Astrocyte (in vitro differentiated cells and primary cell): ENCODE results near the gene COP1. TPM values are rescaled to one million over a fixed set of nuclear protein-coding genes. Genes with fewer than 3 reads are reported as not detected.

ENCODE experiments used
- DNase-seq: peaks from one replicate; pipeline ENCODE4 v3.0.0-alpha.2; 2010; ENCODE audit warnings: low read depth
- FAIRE-seq: peaks from 2 replicates; lab custom pipeline; 2011; peaks lifted over from hg19 to GRCh38; lab: Jason Lieb, UNC
- H2AFZ ChIP-seq: 2 replicates; pipeline ENCODE4 v1.6.0; 2012; ENCODE audit warnings: low read depth, low read length, inconsistent platforms
- H3K27ac ChIP-seq: 2 replicates; pipeline ENCODE4 v1.5.1; 2011; ENCODE audit warnings: low read depth, low read length, inconsistent platforms
- H3K27me3 ChIP-seq: 2 replicates; pipeline ENCODE4 v1.6.0; 2011; ENCODE audit warnings: low read length, inconsistent platforms; ENCODE audit not compliant: insufficient read depth
- H3K36me3 ChIP-seq: 2 replicates; pipeline ENCODE4 v1.5.1; 2011; ENCODE audit warnings: low read length, inconsistent platforms; ENCODE audit not compliant: insufficient read depth
- H3K4me1 ChIP-seq: 2 replicates; pipeline ENCODE4 v1.5.1; 2011; ENCODE audit warnings: low read length, inconsistent platforms; ENCODE audit not compliant: insufficient read depth
- H3K4me2 ChIP-seq: 2 replicates; pipeline ENCODE4 v1.6.0; 2012; ENCODE audit warnings: low read length, inconsistent platforms
- H3K4me3 ChIP-seq: 2 replicates; pipeline ENCODE4 v1.5.1; 2011; ENCODE audit warnings: low read depth, mild to moderate bottlenecking, low read length, inconsistent platforms; ENCODE audit not compliant: insufficient read depth
- H3K79me2 ChIP-seq: 2 replicates; pipeline ENCODE4 v1.6.0; 2012; ENCODE audit warnings: mild to moderate bottlenecking, low read length, inconsistent platforms; ENCODE audit not compliant: insufficient read depth
- H3K9ac ChIP-seq: 2 replicates; pipeline ENCODE4 v1.6.0; 2012; ENCODE audit warnings: mild to moderate bottlenecking, low read length, inconsistent platforms
- H3K9me3 ChIP-seq: 2 replicates; pipeline ENCODE4 v1.5.1; 2012; ENCODE audit warnings: low read depth, mild to moderate bottlenecking, low read length, inconsistent platforms; ENCODE audit not compliant: insufficient read depth
- H4K20me1 ChIP-seq: 2 replicates; pipeline ENCODE4 v1.6.0; 2012; ENCODE audit warnings: low read length, inconsistent platforms; ENCODE audit not compliant: insufficient read depth
- H3K27ac Mint-ChIP-seq: one replicate; pipeline ENCODE4 v1.8.0; 2021; ENCODE audit warnings: mild to moderate bottlenecking, mixed read lengths; ENCODE audit not compliant: unreplicated experiment
- H3K27me3 Mint-ChIP-seq: one replicate; pipeline ENCODE4 v1.8.0; 2021; ENCODE audit warnings: low read depth, mixed read lengths; ENCODE audit not compliant: unreplicated experiment
- H3K36me3 Mint-ChIP-seq: one replicate; pipeline ENCODE4 v1.8.0; 2021; ENCODE audit warnings: low read depth, mixed read lengths; ENCODE audit not compliant: unreplicated experiment
- H3K4me1 Mint-ChIP-seq: one replicate; pipeline ENCODE4 v1.8.0; 2021; ENCODE audit warnings: low read depth, mixed read lengths; ENCODE audit not compliant: unreplicated experiment
- H3K4me3 Mint-ChIP-seq: one replicate; pipeline ENCODE4 v1.8.0; 2021; ENCODE audit warnings: mild to moderate bottlenecking, moderate library complexity, mixed read lengths; ENCODE audit not compliant: unreplicated experiment
- H3K9me3 Mint-ChIP-seq: one replicate; pipeline ENCODE4 v1.8.0; 2021; ENCODE audit warnings: mild to moderate bottlenecking, mixed read lengths; ENCODE audit not compliant: unreplicated experiment
- EZH2 ChIP-seq: IDR thresholded peaks from 2 replicates; pipeline ENCODE4 v1.6.1; 2012; ENCODE audit warnings: mild to moderate bottlenecking, low read length, inconsistent platforms; ENCODE audit not compliant: insufficient read depth
- total RNA-seq: library from RNA; stranded (reverse); gene quantifications from 2 replicates; pipeline ENCODE4 v1.2.1, GENCODE V29; 2021
- TF ChIP-seq, protein P1 (sequence below): IDR thresholded peaks from 2 replicates; pipeline ENCODE4 v1.5.1; 2011; ENCODE audit warnings: low read depth, mild to moderate bottlenecking, inconsistent platforms, low read length, moderate library complexity; ENCODE audit not compliant: insufficient read depth

Gene COP1
- total RNA-seq, 1 donor from 2014 or later, result 45.9 TPM

DNA sequence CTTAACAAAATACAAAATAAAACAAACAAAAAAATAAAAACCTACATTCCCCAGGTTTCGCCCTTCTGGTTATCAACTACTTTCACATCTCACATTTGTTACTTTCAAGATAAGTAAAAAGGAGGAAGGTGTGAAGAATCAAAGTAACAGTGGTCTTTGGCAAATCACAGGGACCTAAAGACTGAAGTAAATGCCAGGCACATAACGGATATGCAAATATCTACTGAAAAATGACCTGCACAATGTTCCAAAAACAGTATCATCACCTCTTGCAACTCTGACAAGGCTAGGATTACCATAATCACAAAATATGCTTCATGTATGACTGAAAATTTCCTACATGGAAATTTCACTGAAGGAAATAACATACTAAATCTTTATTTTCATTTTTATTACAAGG lies 29.3 kb downstream of the COP1 start:
- Histone ChIP-seq H3K36me3 (no peaks in the 10 kb centered on the region), H3K4me1 (no peaks in the 10 kb centered on the region), H4K20me1 (peaks cover 30% of the 10 kb centered on the region), H3K27ac (no peak overlapping the region), H3K9me3 (no peaks in the 10 kb centered on the region), H3K9ac (no peak overlapping the region), H3K4me3 (no peak overlapping the region), H3K4me2 (no peak overlapping the region), H2AFZ (no peak overlapping the region), H3K79me2 (peaks cover 54% of the 10 kb centered on the region), H3K27me3 (no peaks in the 10 kb centered on the region)
- DNase-seq (no peak), FAIRE-seq (no peak)
- no peak overlapping the region for H3K4me3 Mint-ChIP-seq
- peaks cover 7% of the 10 kb centered on the region for H3K4me1 Mint-ChIP-seq
- no peaks in the 10 kb centered on the region for H3K9me3 Mint-ChIP-seq
- TF ChIP-seq, protein P1, sequence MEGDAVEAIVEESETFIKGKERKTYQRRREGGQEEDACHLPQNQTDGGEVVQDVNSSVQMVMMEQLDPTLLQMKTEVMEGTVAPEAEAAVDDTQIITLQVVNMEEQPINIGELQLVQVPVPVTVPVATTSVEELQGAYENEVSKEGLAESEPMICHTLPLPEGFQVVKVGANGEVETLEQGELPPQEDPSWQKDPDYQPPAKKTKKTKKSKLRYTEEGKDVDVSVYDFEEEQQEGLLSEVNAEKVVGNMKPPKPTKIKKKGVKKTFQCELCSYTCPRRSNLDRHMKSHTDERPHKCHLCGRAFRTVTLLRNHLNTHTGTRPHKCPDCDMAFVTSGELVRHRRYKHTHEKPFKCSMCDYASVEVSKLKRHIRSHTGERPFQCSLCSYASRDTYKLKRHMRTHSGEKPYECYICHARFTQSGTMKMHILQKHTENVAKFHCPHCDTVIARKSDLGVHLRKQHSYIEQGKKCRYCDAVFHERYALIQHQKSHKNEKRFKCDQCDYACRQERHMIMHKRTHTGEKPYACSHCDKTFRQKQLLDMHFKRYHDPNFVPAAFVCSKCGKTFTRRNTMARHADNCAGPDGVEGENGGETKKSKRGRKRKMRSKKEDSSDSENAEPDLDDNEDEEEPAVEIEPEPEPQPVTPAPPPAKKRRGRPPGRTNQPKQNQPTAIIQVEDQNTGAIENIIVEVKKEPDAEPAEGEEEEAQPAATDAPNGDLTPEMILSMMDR, result no peak
- no peak for TF ChIP-seq EZH2
- no peak overlapping the region for H3K27ac Mint-ChIP-seq
- H3K27me3 Mint-ChIP-seq, result no peaks in the 10 kb centered on the region
- H3K36me3 Mint-ChIP-seq, result peaks cover 2% of the 10 kb centered on the region

DNA sequence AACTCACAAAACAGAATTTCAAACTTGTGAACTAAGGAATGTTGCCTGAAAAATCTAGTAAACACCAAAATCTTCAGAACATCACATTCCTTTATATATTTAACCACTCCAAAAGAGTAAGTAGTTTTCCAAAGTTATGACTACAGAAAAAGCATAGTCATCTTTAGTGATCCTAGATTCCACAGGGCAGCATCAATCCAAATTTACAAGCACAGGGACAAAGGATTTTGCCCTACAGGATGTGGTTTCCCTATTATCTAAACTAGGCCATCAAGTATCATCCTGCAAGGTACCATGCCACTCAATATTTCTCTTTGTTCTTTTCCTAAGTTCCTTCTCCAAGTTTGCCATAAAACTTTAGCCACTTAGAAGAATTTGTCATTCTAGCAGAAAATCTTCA lies 33.0 kb downstream of the COP1 start:
- Mint-ChIP-seq H3K9me3 (peaks cover 7% of the 10 kb centered on the region), H3K36me3 (peaks cover 19% of the 10 kb centered on the region), H3K4me1 (peaks cover 7% of the 10 kb centered on the region), H3K27me3 (no peaks in the 10 kb centered on the region), H3K27ac (no peak overlapping the region), H3K4me3 (no peak overlapping the region)
- DNase-seq (no peak), FAIRE-seq (no peak)
- Histone ChIP-seq H3K4me3 (no peak overlapping the region), H3K4me2 (no peak overlapping the region), H3K79me2 (peaks cover 41% of the 10 kb centered on the region), H3K27ac (no peak overlapping the region), H3K4me1 (no peaks in the 10 kb centered on the region), H3K9ac (no peak overlapping the region), H3K9me3 (no peaks in the 10 kb centered on the region), H4K20me1 (peaks cover 25% of the 10 kb centered on the region), H3K36me3 (no peaks in the 10 kb centered on the region), H2AFZ (no peak overlapping the region), H3K27me3 (no peaks in the 10 kb centered on the region)
- TF ChIP-seq, protein P1, result no peak
- no peak for TF ChIP-seq EZH2

- H3K4me3 Mint-ChIP-seq, result no peak overlapping the region
- H3K4me1 ChIP-seq, result no peaks in the 10 kb centered on the region
- no peak overlapping the region for H3K4me2 ChIP-seq
- DNase-seq (no peak), FAIRE-seq (no peak)
- no peak overlapping the region for H2AFZ ChIP-seq
- peaks cover 6% of the 10 kb centered on the region for H3K4me1 Mint-ChIP-seq
- H3K4me3 ChIP-seq, result no peak overlapping the region
- H3K27ac Mint-ChIP-seq, result no peak overlapping the region
- TF ChIP-seq, protein P1, result no peak
- no peak overlapping the region for H3K9ac ChIP-seq
- peaks cover 28% of the 10 kb centered on the region for H4K20me1 ChIP-seq
- no peaks in the 10 kb centered on the region for H3K27me3 Mint-ChIP-seq
- H3K27ac ChIP-seq, result no peak overlapping the region
- peaks cover 7% of the 10 kb centered on the region for H3K9me3 Mint-ChIP-seq
- H3K79me2 ChIP-seq, result peaks cover 43% of the 10 kb centered on the region
- H3K27me3 ChIP-seq, result no peaks in the 10 kb centered on the region
- H3K36me3 ChIP-seq, result no peaks in the 10 kb centered on the region
- no peaks in the 10 kb centered on the region for H3K9me3 ChIP-seq
- peaks cover 18% of the 10 kb centered on the region for H3K36me3 Mint-ChIP-seq
Measured at GRCh38 chr1:176172215-176172614, 34.9 kb downstream of the COP1 start.
